ENCODE results near the gene GAPVD1.

- TF ChIP-seq POLR2A (IDR thresholded peaks at IDR 0.05; ENCODE audit: low read depth, low read length): no peak
- no peak for TF ChIP-seq TAF1 (IDR thresholded peaks at IDR 0.05; ENCODE audit: borderline replicate concordance, low read depth, low read length)
- no peak for TF ChIP-seq POLR2AphosphoS5 (IDR thresholded peaks at IDR 0.05; ENCODE audit: low read depth, low read length)
Observed at GRCh38 chr9:125361837-125362531, 100.4 kb downstream of the GAPVD1 start.

Measured in GM12892 (cell line).